ENCODE results near the gene TBC1D8B.
"Not testable (repeated sequence)": the region's sequence is repeated elsewhere in the genome, so short reads cannot be mapped to it uniquely, and the experiment has no call there.

Gene TBC1D8B

GRCh38 chrX:106863697-106864096 is 61.2 kb downstream of the TBC1D8B start:
- no peak overlapping the region for H2BK120ac ChIP-seq (ENCODE audit: low read depth, low read length)
- H3K27ac ChIP-seq (replicated peaks; ENCODE audit: low read length) = no peak overlapping the region
- no peak overlapping the region for H2BK5ac ChIP-seq (ENCODE audit: low read length)
- no peak overlapping the region for H3K4ac ChIP-seq (ENCODE audit: low read length)
- H3K79me1 ChIP-seq (ENCODE audit: low read depth, low read length) = no peaks in the 10 kb centered on the region
- H3K9me3 ChIP-seq (replicated peaks in 1 of 2; ENCODE audit: control insufficient read depth in 2 of 2, insufficient read depth in 1 of 2, low read depth in 1 of 2, low read length in 2 of 2) = no peaks in the 10 kb centered on the region
- no peak overlapping the region for H3K23ac ChIP-seq (ENCODE audit: low read depth, low read length, poor library complexity)
- WGBS, 2 donors (ENCODE audit: extremely low coverage in 2 of 2, insufficient read length in 2 of 2, insufficient replicate concordance in 1 of 2) = no CpG with 5 or more reads among the region's 9 CpGs
- H3K9ac ChIP-seq (ENCODE audit: low read depth, low read length, poor library complexity) = no peak overlapping the region
- H4K8ac ChIP-seq (ENCODE audit: low read depth, low read length) = no peak overlapping the region
- H3K14ac ChIP-seq (ENCODE audit: low read length) = no peak overlapping the region
- DNase-seq (ENCODE audit: low spot score) = no peak
- no peak overlapping the region for H3K4me2 ChIP-seq (ENCODE audit: insufficient read depth, low read length, poor library complexity, severe bottlenecking)
- H2AK5ac ChIP-seq (ENCODE audit: low read depth, low read length) = no peak overlapping the region
- no peak overlapping the region for H4K91ac ChIP-seq (ENCODE audit: low read depth, low read length, poor library complexity)
- no peaks in the 10 kb centered on the region for H3K36me3 ChIP-seq (replicated peaks in 1 of 2; ENCODE audit: control insufficient read depth in 2 of 2, insufficient read depth in 2 of 2, low read length in 2 of 2)
- peaks cover 0 to 3% (median 0%) of the 10 kb centered on the region in 3 experiments for H3K27me3 ChIP-seq (ENCODE audit: control insufficient read depth in 3 of 3, insufficient read depth in 3 of 3, low read depth in 1 of 3, low read length in 3 of 3)
- H3K4me1 ChIP-seq (ENCODE audit: control insufficient read depth in 2 of 2, insufficient read depth in 1 of 2, low read depth in 1 of 2, low read length in 2 of 2) = no peaks in the 10 kb centered on the region
- H2BK12ac ChIP-seq (ENCODE audit: low read length) = no peak overlapping the region
- H2BK15ac ChIP-seq (ENCODE audit: low read length) = no peak overlapping the region
- H2AFZ ChIP-seq (ENCODE audit: low read length) = no peak overlapping the region
- no peak overlapping the region for H3K18ac ChIP-seq (ENCODE audit: low read length)
- no peak overlapping the region for H3K4me3 ChIP-seq (ENCODE audit: low read length in 2 of 2)

GRCh38 chrX:106872796-106873195 is 70.3 kb downstream of the TBC1D8B start:
- H2AK5ac ChIP-seq (ENCODE audit: low read depth, low read length); H3K79me1 ChIP-seq (ENCODE audit: low read depth, low read length); H3K4ac ChIP-seq (ENCODE audit: low read length); H3K36me3 ChIP-seq (replicated peaks in 1 of 2; ENCODE audit: control insufficient read depth in 2 of 2, insufficient read depth in 2 of 2, low read length in 2 of 2); H3K9me3 ChIP-seq (replicated peaks in 1 of 2; ENCODE audit: control insufficient read depth in 2 of 2, insufficient read depth in 1 of 2, low read depth in 1 of 2, low read length in 2 of 2); H3K4me2 ChIP-seq (ENCODE audit: insufficient read depth, low read length, poor library complexity, severe bottlenecking); DNase-seq (ENCODE audit: low spot score); H2BK5ac ChIP-seq (ENCODE audit: low read length); H4K8ac ChIP-seq (ENCODE audit: low read depth, low read length); H4K91ac ChIP-seq (ENCODE audit: low read depth, low read length, poor library complexity); H3K14ac ChIP-seq (ENCODE audit: low read length); H3K23ac ChIP-seq (ENCODE audit: low read depth, low read length, poor library complexity); H2AFZ ChIP-seq (ENCODE audit: low read length); H3K27ac ChIP-seq (replicated peaks; ENCODE audit: low read length); H3K9ac ChIP-seq (ENCODE audit: low read depth, low read length, poor library complexity); H3K18ac ChIP-seq (ENCODE audit: low read length); H3K4me1 ChIP-seq (ENCODE audit: control insufficient read depth in 2 of 2, insufficient read depth in 1 of 2, low read depth in 1 of 2, low read length in 2 of 2); H2BK15ac ChIP-seq (ENCODE audit: low read length); H3K4me3 ChIP-seq (ENCODE audit: low read length in 2 of 2); H2BK120ac ChIP-seq (ENCODE audit: low read depth, low read length); H2BK12ac ChIP-seq (ENCODE audit: low read length); H3K27me3 ChIP-seq (ENCODE audit: control insufficient read depth in 3 of 3, insufficient read depth in 3 of 3, low read depth in 1 of 3, low read length in 3 of 3): not testable (repeated sequence)
- WGBS, 2 donors (ENCODE audit: extremely low coverage in 2 of 2, insufficient read length in 2 of 2, insufficient replicate concordance in 1 of 2) = no CpG with 5 or more reads among the region's 2 CpGs

GRCh38 chrX:106874075-106874474 is 71.6 kb downstream of the TBC1D8B start:
- no peak for DNase-seq (ENCODE audit: low spot score)
- Histone ChIP-seq H3K4me3 (ENCODE audit: low read length in 2 of 2) (no peak overlapping the region), H4K8ac (ENCODE audit: low read depth, low read length) (no peak overlapping the region), H3K23ac (ENCODE audit: low read depth, low read length, poor library complexity) (no peak overlapping the region), H3K27ac (replicated peaks; ENCODE audit: low read length) (no peak overlapping the region), H3K36me3 (replicated peaks in 1 of 2; ENCODE audit: control insufficient read depth in 2 of 2, insufficient read depth in 2 of 2, low read length in 2 of 2) (no peaks in the 10 kb centered on the region), H3K9me3 (replicated peaks in 1 of 2; ENCODE audit: control insufficient read depth in 2 of 2, insufficient read depth in 1 of 2, low read depth in 1 of 2, low read length in 2 of 2) (no peaks in the 10 kb centered on the region), H2BK12ac (ENCODE audit: low read length) (no peak overlapping the region), H3K4me2 (ENCODE audit: insufficient read depth, low read length, poor library complexity, severe bottlenecking) (no peak overlapping the region), H3K79me1 (ENCODE audit: low read depth, low read length) (no peaks in the 10 kb centered on the region), H2AFZ (ENCODE audit: low read length) (no peak overlapping the region), H3K9ac (ENCODE audit: low read depth, low read length, poor library complexity) (no peak overlapping the region), H4K91ac (ENCODE audit: low read depth, low read length, poor library complexity) (no peak overlapping the region), H2BK5ac (ENCODE audit: low read length) (no peak overlapping the region), H2BK15ac (ENCODE audit: low read length) (no peak overlapping the region), H3K14ac (ENCODE audit: low read length) (no peak overlapping the region), H3K4me1 (ENCODE audit: control insufficient read depth in 2 of 2, insufficient read depth in 1 of 2, low read depth in 1 of 2, low read length in 2 of 2) (no peaks in the 10 kb centered on the region), H3K18ac (ENCODE audit: low read length) (no peak overlapping the region), H3K27me3 (ENCODE audit: control insufficient read depth in 3 of 3, insufficient read depth in 3 of 3, low read depth in 1 of 3, low read length in 3 of 3) (peaks cover 0 to 2% (median 0%) of the 10 kb centered on the region in 3 experiments), H2BK120ac (ENCODE audit: low read depth, low read length) (no peak overlapping the region), H3K4ac (ENCODE audit: low read length) (no peak overlapping the region), H2AK5ac (ENCODE audit: low read depth, low read length) (no peak overlapping the region)
- no CpG with 5 or more reads among the region's 2 CpGs for WGBS, 2 donors (ENCODE audit: extremely low coverage in 2 of 2, insufficient read length in 2 of 2, insufficient replicate concordance in 1 of 2)

GRCh38 chrX:106875151-106875550 is 72.7 kb downstream of the TBC1D8B start:
- no peak overlapping the region for H3K14ac ChIP-seq (ENCODE audit: low read length)
- no peaks in the 10 kb centered on the region for H3K9me3 ChIP-seq (replicated peaks in 1 of 2; ENCODE audit: control insufficient read depth in 2 of 2, insufficient read depth in 1 of 2, low read depth in 1 of 2, low read length in 2 of 2)
- no peak overlapping the region for H2BK15ac ChIP-seq (ENCODE audit: low read length)
- H3K4me2 ChIP-seq (ENCODE audit: insufficient read depth, low read length, poor library complexity, severe bottlenecking) = no peak overlapping the region
- no peak overlapping the region for H2BK5ac ChIP-seq (ENCODE audit: low read length)
- no peaks in the 10 kb centered on the region for H3K4me1 ChIP-seq (ENCODE audit: control insufficient read depth in 2 of 2, insufficient read depth in 1 of 2, low read depth in 1 of 2, low read length in 2 of 2)
- H3K27ac ChIP-seq (replicated peaks; ENCODE audit: low read length) = no peak overlapping the region
- no peak overlapping the region for H2AFZ ChIP-seq (ENCODE audit: low read length)
- H3K4me3 ChIP-seq (ENCODE audit: low read length in 2 of 2) = no peak overlapping the region
- no peak for DNase-seq (ENCODE audit: low spot score)
- no peak overlapping the region for H3K18ac ChIP-seq (ENCODE audit: low read length)
- H3K36me3 ChIP-seq (replicated peaks in 1 of 2; ENCODE audit: control insufficient read depth in 2 of 2, insufficient read depth in 2 of 2, low read length in 2 of 2) = no peaks in the 10 kb centered on the region
- no peak overlapping the region for H3K23ac ChIP-seq (ENCODE audit: low read depth, low read length, poor library complexity)
- H4K8ac ChIP-seq (ENCODE audit: low read depth, low read length) = no peak overlapping the region
- H2BK120ac ChIP-seq (ENCODE audit: low read depth, low read length) = no peak overlapping the region
- H3K79me1 ChIP-seq (ENCODE audit: low read depth, low read length) = no peaks in the 10 kb centered on the region
- no peak overlapping the region for H3K4ac ChIP-seq (ENCODE audit: low read length)
- H3K9ac ChIP-seq (ENCODE audit: low read depth, low read length, poor library complexity) = no peak overlapping the region
- H2BK12ac ChIP-seq (ENCODE audit: low read length) = no peak overlapping the region
- no peak overlapping the region for H4K91ac ChIP-seq (ENCODE audit: low read depth, low read length, poor library complexity)
- WGBS, 2 donors (ENCODE audit: extremely low coverage in 2 of 2, insufficient read length in 2 of 2, insufficient replicate concordance in 1 of 2) = no CpG with 5 or more reads among the region's 1 CpG
- no peaks in the 10 kb centered on the region for H3K27me3 ChIP-seq (ENCODE audit: control insufficient read depth in 3 of 3, insufficient read depth in 3 of 3, low read depth in 1 of 3, low read length in 3 of 3)
- no peak overlapping the region for H2AK5ac ChIP-seq (ENCODE audit: low read depth, low read length)
